Cerebellar nuclear complex (tissue), 1 donor: Measurements from ENCODE around the gene FKBP11.
"Not testable (repeated sequence)": the region's sequence is repeated elsewhere in the genome, so short reads cannot be mapped to it uniquely, and the experiment has no call there.

Experiments used
- DNase-seq, 2 experiments: peaks; one replicate each; lab custom pipeline; 2025; lab: John Stamatoyannopoulos, UW

FKBP11 gene

GRCh38 chr12:48954841-48955501 lies 29.7 kb upstream of the FKBP11 start:
- no peak for DNase-seq

DNA sequence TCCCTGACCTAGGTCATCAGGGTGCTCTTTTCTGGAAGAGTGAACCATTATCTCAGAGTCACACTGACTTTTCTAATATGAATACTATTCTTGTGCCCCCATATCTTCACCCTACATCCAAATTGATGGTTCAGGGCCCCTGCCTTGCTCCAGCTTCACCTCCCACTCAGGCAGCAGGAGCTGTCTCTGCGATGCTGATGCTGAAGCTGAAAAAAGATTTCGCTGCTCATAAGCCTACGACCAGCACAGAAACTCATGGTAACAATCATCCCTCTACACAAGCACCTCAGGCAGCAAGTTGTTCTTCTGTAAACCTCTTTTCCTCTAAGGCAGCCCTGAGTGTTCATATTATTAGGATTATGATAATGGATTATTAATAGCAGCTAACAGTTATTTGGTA lies 28.8 kb upstream of the FKBP11 start:
- DNase-seq = no peak

DNA sequence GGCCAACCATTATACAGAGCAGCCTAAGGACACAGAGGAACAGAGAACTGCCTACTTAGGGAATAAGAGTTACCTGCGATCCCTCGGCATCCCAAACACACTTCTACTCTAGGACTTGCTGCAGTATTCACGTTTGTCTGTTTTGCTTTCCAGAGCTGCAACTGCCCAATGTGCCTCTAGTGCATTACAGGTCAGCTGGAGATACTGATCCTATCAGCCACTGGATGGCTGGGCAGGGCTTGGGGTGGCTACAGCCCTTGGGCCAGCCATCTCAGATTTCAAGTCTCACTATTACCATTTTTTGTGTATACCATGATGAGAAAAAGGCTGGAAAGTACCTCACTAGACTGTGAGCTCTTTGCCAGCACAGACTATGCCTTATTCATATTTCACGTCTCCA lies 27.4 kb upstream of the FKBP11 start:
- no peak for DNase-seq

DNA sequence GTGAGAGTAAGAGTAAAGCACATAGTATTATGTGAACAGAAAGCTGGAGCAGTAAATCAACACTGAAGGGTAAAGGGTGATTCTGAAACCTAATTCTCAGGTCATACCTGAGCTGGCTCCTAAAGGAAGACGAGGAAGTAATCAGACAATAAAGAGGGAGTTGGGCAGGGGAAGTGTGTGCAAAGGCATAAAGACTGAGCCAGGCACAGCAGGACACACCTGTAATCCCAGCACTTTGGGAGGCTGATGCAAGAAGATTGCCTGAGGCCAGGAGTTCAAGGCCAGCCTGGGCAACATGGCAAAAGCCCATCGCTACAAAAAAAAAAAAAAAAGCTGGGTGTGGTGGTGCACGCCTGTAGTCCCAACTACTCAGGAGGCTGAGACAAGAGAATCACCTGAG lies 22.4 kb upstream of the FKBP11 start:
- DNase-seq = no peak

- no peak for DNase-seq
Measured at GRCh38 chr12:48946943-48947342, 21.7 kb upstream of the FKBP11 start.

GRCh38 chr12:48946205-48946604 lies 20.9 kb upstream of the FKBP11 start:
- peak in 1 of 2 experiments; percentile 36 for DNase-seq

GRCh38 chr12:48943221-48943620 lies 17.9 kb upstream of the FKBP11 start:
- no peak for DNase-seq

DNA sequence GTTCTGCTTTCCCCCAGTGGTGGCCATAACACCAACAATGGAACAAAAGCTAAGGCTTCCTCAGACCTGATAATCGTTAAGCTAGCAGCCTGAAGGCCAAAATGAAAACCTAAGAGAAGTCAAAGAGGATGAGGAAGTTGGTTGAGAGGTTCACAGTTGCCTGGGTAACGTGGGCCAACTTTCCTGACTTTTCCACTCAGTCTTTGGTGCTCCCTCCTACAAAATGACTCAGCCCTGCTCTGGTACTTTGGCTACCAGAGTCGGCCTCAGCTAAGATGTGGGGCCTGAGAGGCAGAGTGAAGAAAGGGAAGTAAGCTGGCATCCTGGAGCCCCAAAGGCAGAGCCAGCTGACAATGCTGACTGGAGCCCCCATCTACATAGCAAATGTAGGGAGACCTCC lies 14.9 kb upstream of the FKBP11 start:
- DNase-seq = no peak

GRCh38 chr12:48938805-48939204 lies 13.5 kb upstream of the FKBP11 start:
- DNase-seq = no peak

DNA sequence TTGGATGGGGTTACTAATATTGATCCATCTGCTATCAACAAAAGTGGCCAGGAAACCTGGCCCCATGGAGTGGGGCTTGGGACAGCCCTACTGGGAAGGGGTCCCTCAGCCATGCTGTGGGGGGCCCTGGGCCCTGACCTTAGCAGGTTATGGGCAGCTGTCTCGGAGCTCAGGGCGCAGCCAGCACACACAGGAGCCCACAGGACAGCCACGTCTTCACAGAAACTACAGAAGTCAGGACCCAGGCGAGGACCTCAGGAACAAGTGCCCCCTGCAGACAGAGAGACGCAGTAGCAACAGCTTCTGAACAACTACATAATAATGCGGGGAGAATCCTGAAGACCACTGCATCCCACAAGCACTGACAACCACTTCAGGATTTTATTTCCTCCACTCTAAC lies 11.9 kb upstream of the FKBP11 start:
- DNase-seq = no peak

GRCh38 chr12:48936379-48936979 lies 11.2 kb upstream of the FKBP11 start:
- DNase-seq = peak in 1 of 2 experiments; percentile 34

- no peak for DNase-seq
Measured at GRCh38 chr12:48934312-48934706, 9.0 kb upstream of the FKBP11 start.

- no peak for DNase-seq
Measured at GRCh38 chr12:48933664-48934311, 8.5 kb upstream of the FKBP11 start.

GRCh38 chr12:48932878-48933277 lies 7.6 kb upstream of the FKBP11 start:
- no peak for DNase-seq

DNA sequence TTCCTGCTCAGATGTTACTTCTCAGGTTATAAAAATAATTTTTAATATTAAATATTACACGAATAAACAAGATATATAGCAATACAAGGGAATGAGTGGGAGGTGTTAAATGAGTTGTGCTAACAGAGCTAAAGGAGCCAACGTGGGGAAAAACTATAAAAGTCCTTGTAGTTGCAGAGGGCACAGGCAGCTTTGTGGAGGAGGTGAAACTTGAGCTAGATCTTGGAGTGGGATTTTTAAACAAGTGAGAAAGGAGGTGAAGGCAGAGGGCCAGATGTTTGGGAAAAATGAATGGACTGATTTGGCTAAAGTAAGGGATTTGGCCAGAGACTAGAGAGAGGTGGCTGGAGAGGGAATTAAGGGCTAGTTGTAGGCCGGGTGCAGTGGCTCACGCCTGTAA lies 5.2 kb upstream of the FKBP11 start:
- no peak for DNase-seq

GRCh38 chr12:48929551-48929950 lies 4.3 kb upstream of the FKBP11 start:
- DNase-seq = no peak

DNA sequence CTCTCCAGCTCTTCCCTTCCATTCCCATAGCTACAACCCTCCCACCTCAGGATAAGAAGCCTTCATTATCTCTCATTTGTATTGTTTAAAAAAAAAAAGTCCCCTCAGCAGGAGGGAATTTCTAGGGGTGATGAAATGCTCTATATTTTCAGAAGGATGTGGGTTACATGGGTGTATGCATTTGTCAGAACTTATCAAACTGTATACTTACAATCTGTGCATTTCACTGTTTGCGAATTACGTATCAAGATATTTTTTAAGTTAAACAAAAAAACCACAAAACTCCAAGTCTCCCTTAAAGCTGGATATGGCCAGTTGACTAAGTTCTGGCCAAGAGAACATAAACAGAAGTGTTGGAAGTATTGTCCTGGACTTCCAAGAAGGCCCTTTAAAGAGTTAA lies 2.0 kb upstream of the FKBP11 start:
- no peak for DNase-seq

DNA sequence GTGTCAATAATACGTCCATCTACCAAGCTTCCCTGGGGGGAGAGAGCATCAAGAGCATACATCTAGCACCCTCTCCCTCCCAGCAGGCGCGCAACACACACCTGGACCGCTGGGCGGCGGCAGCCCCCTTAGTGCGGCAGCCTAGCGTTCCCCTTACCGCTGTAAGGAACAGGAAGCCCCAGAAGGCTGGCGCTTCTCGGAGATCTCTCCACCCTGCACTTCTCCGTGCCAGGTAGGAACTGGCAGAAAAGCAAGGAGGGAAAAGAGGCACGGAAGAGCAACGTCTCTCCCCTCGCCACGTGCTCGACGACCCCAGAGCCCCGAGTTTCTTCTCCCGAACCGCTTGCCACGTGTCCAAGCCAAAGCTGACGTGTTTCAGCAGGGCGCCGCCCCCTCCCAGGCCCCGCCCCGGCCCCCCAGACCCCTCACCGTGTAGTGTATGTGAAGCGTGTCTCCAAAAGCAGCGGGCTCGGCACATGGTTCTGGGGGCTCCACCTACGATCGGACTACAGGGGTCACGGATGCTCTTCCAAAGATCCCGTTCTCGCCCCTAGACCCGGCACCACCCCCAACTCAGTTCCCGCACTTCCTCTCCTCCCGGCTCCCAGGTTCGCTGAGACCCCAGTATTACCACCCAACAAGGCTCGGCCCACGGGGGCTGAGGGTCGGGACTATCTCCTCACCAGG lies 532 bp downstream of the FKBP11 start:
- no peak for DNase-seq

DNA sequence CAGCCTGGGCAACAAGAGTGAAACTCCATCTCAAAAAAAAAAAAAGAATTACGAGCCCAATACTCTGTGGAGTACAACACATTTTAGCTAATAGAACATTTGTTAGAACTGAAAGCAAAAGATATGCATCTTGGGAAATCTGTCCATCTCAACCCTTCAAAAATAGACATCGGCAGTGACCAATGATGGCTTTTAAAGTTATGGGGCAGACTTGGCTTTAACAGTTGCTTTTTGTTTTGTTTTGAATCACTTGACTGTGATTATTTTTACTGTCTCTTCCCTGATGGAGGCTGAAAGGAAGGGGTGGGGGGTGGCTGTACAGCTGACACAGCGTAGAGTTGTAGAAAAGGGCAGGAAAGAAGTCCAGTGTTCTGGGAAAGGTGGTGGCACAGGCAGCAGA lies 2.2 kb downstream of the FKBP11 start:
- no peak for DNase-seq

DNA sequence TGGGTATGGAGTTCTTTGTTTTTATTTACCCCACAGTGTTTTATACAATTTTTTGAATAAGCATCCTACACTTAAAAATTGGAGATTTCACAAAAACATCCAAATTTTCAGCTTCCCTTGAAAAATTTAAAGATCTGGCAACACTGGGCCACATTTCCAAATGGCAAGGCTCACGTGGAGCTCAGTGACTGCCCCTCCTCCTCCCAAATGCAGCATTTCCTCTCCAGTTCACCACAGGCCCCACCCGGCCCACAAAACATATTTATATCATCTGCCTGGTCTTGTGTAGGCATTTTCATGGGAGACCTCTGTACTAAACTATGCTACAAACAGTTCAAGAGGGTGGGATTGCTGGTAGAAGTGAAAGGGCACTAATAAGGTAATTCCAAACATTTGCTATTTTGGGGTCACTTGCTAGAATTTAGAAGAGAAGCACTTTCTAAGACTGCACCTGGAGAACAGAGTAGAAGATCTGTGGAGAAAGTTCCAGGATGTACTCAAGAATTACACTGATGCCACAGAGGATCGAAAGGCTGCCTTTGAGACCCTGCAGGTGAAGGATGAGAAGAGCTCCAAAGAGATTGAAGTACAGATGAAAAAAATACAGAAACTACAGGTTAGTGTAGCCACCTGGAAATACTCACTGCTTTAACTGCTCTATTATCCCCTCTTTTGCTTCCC lies 7.3 kb downstream of the FKBP11 start:
- no peak for DNase-seq

- DNase-seq = no peak
Measured at GRCh38 chr12:48910196-48910595, 15.1 kb downstream of the FKBP11 start.

- DNase-seq = not testable (repeated sequence)
Measured at GRCh38 chr12:48909698-48910097, 15.6 kb downstream of the FKBP11 start.
